Stimulated activated CD4-positive, alpha-beta T cell treated with anti-CD3 and anti-CD28 coated beads, TNF-alpha, amount 100 ng/mL, for 1 hour (primary cell): ENCODE results near the gene PNMA3.
"Not testable (repeated sequence)": the region's sequence is repeated elsewhere in the genome, so short reads cannot be mapped to it uniquely, and the experiment has no call there.

ENCODE experiments used
- DNase-seq, 3 donors: peaks; one replicate each; pipeline ENCODE4 v3.0.0-alpha.2; 2020; ENCODE audit warnings: low read depth in 3 of 3, low spot score in 1 of 3

PNMA3 gene

DNA sequence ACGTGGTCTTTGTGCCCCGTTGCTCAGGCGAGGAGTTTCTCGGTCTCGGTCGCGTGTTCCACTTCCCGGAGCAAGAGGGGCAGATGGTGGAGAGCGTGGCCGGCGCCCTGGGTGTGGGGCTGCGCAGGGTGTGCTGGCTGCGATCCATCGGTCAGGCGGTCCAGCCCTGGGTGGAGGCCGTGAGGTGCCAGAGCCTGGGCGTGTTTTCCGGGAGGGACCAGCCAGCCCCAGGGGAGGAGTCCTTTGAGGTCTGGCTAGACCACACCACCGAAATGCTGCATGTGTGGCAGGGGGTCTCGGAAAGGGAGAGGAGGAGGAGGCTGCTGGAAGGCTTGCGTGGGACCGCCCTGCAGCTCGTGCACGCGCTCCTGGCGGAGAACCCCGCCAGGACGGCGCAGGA lies 17.1 kb downstream of the PNMA3 start:
- not testable (repeated sequence) for DNase-seq

DNA sequence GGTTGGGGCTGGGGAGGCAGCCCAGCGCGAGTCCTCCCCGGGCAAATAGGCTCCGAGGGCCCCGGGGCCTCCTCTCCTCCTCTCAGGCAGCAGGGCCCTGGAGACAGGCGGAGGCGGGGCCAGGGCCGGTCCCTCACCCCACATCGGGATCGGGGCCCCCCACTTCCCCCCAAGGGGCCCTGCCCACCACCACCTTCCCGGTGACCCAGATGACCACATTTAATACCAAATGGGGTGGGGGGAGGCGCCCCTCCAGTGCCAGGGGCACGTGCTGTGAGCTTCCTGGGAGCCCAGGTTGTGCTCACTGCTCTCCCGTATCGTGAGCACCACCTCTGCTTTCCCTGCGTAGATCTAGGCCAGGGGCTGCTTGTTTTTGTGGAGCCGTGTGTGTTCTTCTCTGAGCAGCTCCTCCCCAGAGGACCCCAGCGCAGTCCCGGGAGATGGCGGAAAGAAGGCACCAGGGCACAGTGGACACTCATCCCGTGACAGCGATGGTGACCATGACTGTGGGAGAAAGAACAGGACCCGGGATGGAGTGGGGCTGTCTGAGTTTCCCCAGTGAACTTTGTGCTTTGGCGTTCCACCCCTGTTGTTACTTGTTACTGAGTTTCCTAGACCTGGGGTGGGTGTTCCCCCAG lies 18.1 kb downstream of the PNMA3 start:
- DNase-seq = no peak

DNA sequence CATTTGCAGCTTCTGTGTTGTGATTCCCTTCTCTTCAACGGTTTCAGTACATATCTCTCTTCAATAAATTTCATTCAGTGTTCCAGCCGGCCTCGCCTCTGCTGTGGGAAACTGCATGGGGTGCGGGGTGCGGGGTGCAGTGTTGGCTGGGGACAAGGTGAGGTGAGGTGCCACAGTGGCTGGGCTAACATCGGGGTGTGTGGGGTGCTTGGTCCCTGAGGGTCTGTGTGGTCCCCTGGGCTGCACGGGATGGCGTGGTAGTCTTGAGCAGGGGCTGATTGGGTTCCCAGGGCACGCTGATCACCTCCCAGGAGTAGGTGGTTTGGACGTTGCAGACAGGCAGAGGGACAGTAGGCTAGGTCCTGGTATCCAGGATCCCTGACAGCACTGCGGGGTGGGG lies 18.7 kb downstream of the PNMA3 start:
- DNase-seq = no peak

DNA sequence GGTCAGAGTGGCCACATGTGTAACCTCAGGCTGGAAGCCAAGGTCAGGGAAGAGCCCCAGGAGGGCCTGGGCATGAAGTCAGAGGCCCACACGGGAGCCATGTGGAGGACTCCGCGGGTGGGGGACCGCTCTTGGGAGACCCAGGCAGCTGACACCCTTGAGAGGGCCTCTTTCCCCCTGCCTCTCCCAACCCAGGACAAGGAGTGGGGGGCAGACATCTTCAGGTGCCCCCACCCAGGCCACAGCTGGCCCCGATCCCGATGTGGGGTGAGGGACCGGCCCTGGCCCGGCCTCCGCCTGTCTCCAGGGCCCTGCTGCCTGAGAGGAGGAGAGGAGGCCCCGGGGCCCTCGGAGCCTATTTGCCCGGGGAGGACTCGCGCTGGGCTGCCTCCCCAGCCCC lies 19.1 kb downstream of the PNMA3 start:
- no peak for DNase-seq

DNA sequence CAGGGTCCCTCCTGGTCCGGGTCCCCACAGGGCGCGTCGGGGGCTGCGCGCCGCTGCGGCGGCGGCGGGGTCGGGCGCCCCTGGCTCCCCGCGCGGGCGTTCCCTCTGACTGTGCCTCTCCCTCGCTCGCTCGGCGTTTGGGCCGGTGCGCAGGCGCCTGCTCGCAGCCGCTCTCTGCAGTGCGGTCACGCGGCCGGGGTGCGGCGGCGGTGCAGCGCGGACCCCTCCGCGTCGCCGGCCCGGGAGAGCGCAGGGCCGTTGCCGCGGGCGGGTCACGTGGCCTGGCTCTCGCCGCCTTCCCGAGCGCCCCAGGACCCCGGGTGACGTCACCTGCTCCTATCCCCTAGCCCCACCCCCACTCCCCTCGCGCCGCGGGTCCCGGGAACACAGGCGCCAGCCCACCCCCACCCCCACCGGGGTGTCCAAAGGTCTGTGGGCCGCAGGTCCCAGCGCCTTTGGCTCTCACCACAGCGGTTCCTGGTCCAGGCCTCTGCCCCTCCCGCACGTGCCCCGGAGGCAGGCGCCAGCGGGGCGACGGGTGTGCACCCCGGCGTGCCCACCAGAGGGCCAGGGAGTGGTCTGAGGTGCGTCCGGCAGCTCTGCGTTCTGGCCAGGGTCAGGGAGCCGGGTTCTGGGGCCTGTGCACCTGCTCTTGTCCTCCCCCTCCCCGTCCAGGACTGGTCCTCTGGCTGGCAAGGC lies 21.3 kb downstream of the PNMA3 start:
- not testable (repeated sequence) for DNase-seq

DNA sequence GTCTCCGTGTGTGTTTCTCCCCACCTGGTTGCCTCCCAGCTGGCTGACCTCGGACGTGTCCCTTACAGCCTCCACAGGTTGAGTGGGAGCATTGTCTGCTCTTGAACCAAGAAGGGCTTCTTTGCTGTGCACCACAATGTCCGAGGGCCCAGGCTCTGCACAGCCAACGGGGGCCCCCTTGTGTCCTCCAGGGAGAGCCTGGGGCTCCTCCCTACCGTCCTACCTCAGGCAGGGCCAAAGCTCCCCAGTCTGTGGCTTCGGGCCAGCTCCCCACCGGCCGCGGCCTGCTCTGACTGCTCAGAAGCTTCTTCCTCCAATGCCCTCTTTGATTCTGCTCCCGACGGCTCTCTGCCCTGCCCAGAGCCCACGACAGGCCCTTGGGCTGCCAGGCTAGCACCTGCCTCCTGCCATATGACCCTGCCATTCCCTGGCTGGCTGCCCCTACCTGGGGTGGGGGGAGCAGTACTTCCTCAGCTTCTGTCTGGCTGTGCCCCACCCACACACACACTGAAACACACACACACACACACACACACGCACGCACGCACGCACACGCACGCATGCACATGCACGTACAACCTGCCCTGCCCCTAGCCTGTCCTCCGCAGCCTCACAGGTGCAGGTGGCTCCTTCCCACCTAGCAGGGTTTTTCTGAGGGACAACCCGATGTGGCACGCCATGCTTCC lies 27.1 kb downstream of the PNMA3 start:
- DNase-seq = not testable (repeated sequence)

DNA sequence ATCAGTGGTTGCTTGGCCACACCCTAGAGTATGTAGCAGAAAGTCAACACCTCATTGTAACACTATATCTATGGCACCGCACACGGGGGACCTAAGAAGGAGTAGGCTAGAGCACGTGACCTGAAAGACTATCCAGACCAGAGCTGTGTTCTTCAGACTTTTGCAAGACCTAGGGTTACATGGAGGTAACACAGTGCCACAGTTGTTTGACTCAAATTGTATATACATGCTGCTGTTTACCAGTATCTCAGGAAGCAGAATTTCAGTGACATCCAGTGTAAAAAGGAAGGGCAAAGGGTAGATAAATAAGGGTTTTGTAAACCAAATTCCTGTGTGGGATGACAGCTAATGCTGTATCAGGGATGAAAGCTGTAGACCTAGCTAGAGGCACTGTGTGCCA lies 46.1 kb downstream of the PNMA3 start:
- DNase-seq = no peak

DNA sequence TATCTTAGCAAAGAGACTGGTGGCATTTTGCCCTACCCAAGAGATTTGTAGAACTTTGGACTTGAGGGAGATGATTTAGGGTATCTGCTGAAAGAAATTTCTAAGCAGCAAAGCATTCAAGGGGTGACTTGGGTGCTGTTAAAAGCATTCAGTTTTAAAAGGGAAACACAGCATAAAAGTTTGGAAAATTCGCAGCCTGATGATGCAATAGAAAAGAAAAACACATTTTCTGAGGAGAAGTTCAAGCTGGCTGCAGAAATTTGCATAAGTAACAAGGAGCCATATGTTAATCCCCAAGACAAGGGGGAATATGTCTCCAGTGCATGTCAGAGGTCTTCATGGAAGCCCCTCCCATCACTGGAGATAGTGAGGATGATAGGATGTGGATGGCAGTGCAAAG lies 48.7 kb downstream of the PNMA3 start:
- not testable (repeated sequence) for DNase-seq

DNA sequence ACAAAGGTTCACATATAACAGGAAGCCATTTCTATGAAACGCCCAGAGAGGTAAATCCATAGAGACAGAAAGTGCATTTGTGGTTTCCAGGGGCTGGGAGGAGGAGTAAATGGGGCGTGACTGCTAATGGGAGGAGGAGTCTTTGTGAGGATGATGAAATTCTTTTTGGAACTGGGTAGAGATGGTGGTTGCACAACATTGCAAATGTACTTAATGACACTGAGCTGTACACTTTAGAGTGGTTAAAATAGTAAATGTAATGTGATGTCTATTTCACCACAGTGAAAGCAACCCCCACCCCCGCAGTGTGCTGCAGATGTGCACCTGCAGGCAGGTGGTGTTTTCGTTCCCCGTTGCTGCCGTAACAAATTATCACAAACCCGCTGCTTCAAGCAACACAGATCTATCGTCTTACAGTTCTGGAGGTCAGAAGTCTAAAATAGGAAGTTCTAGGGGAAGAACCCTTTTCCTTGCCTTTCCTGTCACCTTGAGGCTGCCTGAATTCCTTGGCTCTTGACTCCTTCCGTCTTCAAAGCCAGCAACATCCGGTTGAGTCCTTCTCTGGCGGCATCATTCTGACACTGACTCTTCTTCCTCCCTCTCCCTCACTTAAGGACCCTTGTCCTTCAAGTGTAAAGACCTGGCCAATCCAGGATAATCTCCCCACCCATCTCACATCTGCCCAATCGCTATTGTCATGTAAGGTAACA lies 50.0 kb downstream of the PNMA3 start:
- DNase-seq = not testable (repeated sequence)
